Spinal cord (tissue), 10 donors: ENCODE data around the gene NPHP1. TPM values are rescaled to one million over a fixed set of nuclear protein-coding genes. Genes with fewer than 3 reads are reported as not detected.
A peak's percentile ranks its signal among the peaks of the same experiment; 100 is the strongest.
"Not testable (repeated sequence)": the region's sequence is repeated elsewhere in the genome, so short reads cannot be mapped to it uniquely, and the experiment has no call there.

Source experiments
- DNase-seq, 6 donors: peaks; one replicate each; pipeline versions ENCODE4 v3.0.0 to v3.0.0-alpha.2; 2013 to 2015; ENCODE audit warnings: low spot score in 6 of 6, low read depth in 4 of 6
- H3K27ac ChIP-seq: one replicate; pipeline ENCODE4 v1.5.1; 2013; ENCODE audit warnings: low read depth, low read length, control low read depth
- H3K27me3 ChIP-seq: one replicate; pipeline ENCODE4 v1.6.1; 2013; ENCODE audit warnings: low read length; ENCODE audit not compliant: control insufficient read depth, insufficient read depth
- H3K36me3 ChIP-seq: one replicate; pipeline ENCODE4 v1.6.1; 2013; ENCODE audit warnings: low read length; ENCODE audit not compliant: control insufficient read depth, insufficient read depth
- H3K4me1 ChIP-seq: one replicate; pipeline ENCODE4 v1.6.1; 2013; ENCODE audit warnings: low read length; ENCODE audit not compliant: control insufficient read depth, insufficient read depth
- H3K4me3 ChIP-seq: one replicate; pipeline ENCODE4 v1.5.1; 2013; ENCODE audit warnings: low read depth, low read length, control low read depth
- H3K9me3 ChIP-seq: one replicate; pipeline ENCODE4 v1.6.1; 2013; ENCODE audit warnings: low read length; ENCODE audit not compliant: control insufficient read depth, insufficient read depth
- WGBS: methylation state at CpG from one replicate; pipeline ENCODE4 v1.1.5; 2013; ENCODE audit warnings: missing lambda C conversion rate; ENCODE audit not compliant: insufficient coverage; 5-methylcytosine and 5-hydroxymethylcytosine counted together
- polyA plus RNA-seq, 2 donors: library from polyadenylated mRNA; unstranded; fragments of 120-200 nt; gene quantifications; one replicate each; pipeline ENCODE4 v1.2.1, GENCODE V29; 2013; ENCODE audit not compliant: insufficient read length in 2 of 2
- total RNA-seq, 2 donors: library from RNA; depleted of rRNA in 1 of 2; stranded (reverse); fragments of 120-200 nt in 1 of 2; fragments of >200 nt in 1 of 2; gene quantifications; one replicate each; pipeline versions ENCODE4 v1.2.3 to v1.2.4, GENCODE V29; 2013 to 2014
- donor health status: healthy.

The NPHP1 gene
- total and polyA plus RNA-seq, 4 donors = 6.8 to 16.8 (median 10.8) TPM

GRCh38 chr2:110157153-110157793, 47.5 kb downstream of the NPHP1 start:
- no peaks in the 10 kb centered on the region for H3K4me1 ChIP-seq
- peak; percentile 13 to 85 (median 33) for DNase-seq
- no peaks in the 10 kb centered on the region for H3K27me3 ChIP-seq
- H3K27ac ChIP-seq = no peak overlapping the region
- H3K4me3 ChIP-seq = no peak overlapping the region
- 63% methylated on average over 3 of the region's 4 CpGs for WGBS
- peaks cover 7% of the 10 kb centered on the region for H3K9me3 ChIP-seq
- no peaks in the 10 kb centered on the region for H3K36me3 ChIP-seq

- 100% methylated on average over 4 of the region's 4 CpGs for WGBS
- not testable (repeated sequence) for H3K4me1 ChIP-seq, H3K27ac ChIP-seq, DNase-seq, H3K4me3 ChIP-seq, H3K36me3 ChIP-seq, H3K27me3 ChIP-seq, H3K9me3 ChIP-seq
These were observed 50.0 kb downstream of the NPHP1 start for GRCh38 chr2:110154828-110155227.

GRCh38 chr2:110154188-110154587, 50.6 kb downstream of the NPHP1 start:
- H3K27ac ChIP-seq, DNase-seq, H3K9me3 ChIP-seq, H3K36me3 ChIP-seq, H3K4me1 ChIP-seq, H3K27me3 ChIP-seq, H3K4me3 ChIP-seq: not testable (repeated sequence)
- 100% methylated on average over 2 of the region's 2 CpGs for WGBS

GRCh38 chr2:110153416-110153815, 51.4 kb downstream of the NPHP1 start:
- Histone ChIP-seq H3K27me3 (no peaks in the 10 kb centered on the region), H3K4me1 (no peaks in the 10 kb centered on the region), H3K4me3 (no peak overlapping the region), H3K36me3 (no peaks in the 10 kb centered on the region), H3K27ac (no peak overlapping the region), H3K9me3 (peaks cover 7% of the 10 kb centered on the region)
- no peak for DNase-seq
- WGBS = no CpG with 5 or more reads among the region's 2 CpGs

GRCh38 chr2:110152943-110153342, 51.9 kb downstream of the NPHP1 start:
- WGBS = no CpG with 5 or more reads among the region's 3 CpGs
- no peak overlapping the region for H3K27ac ChIP-seq

GRCh38 chr2:110149330-110150220, 55.2 kb downstream of the NPHP1 start:
- Histone ChIP-seq H3K27me3 (no peaks in the 10 kb centered on the region), H3K9me3 (peaks cover 2% of the 10 kb centered on the region), H3K4me3 (no peak overlapping the region), H3K36me3 (no peaks in the 10 kb centered on the region), H3K27ac (no peak overlapping the region), H3K4me1 (no peaks in the 10 kb centered on the region)
- DNase-seq = no peak
- no CpG with 5 or more reads among the region's 6 CpGs for WGBS

More at GRCh38 chr2:110152943-110153342, 51.9 kb downstream of the NPHP1 start:
- no peak for DNase-seq
- Histone ChIP-seq H3K4me3 (no peak overlapping the region), H3K4me1 (no peaks in the 10 kb centered on the region), H3K27me3 (no peaks in the 10 kb centered on the region), H3K9me3 (peaks cover 7% of the 10 kb centered on the region), H3K36me3 (no peaks in the 10 kb centered on the region)

GRCh38 chr2:110146945-110147332, 57.9 kb downstream of the NPHP1 start:
- Histone ChIP-seq H3K27ac (no peak overlapping the region), H3K9me3 (no peaks in the 10 kb centered on the region), H3K27me3 (no peaks in the 10 kb centered on the region), H3K4me3 (no peak overlapping the region), H3K4me1 (no peaks in the 10 kb centered on the region), H3K36me3 (no peaks in the 10 kb centered on the region)
- no CpG with 5 or more reads among the region's 2 CpGs for WGBS
- no peak for DNase-seq

- Histone ChIP-seq H3K4me3 (no peak overlapping the region), H3K27me3 (no peaks in the 10 kb centered on the region), H3K36me3 (no peaks in the 10 kb centered on the region), H3K9me3 (no peaks in the 10 kb centered on the region), H3K4me1 (no peaks in the 10 kb centered on the region), H3K27ac (no peak overlapping the region)
- WGBS = no CpG with 5 or more reads among the region's 2 CpGs
- no peak for DNase-seq
These were observed 58.4 kb downstream of the NPHP1 start for GRCh38 chr2:110146183-110146944.

GRCh38 chr2:110143982-110144381, 60.8 kb downstream of the NPHP1 start:
- Histone ChIP-seq H3K4me1 (no peaks in the 10 kb centered on the region), H3K9me3 (no peaks in the 10 kb centered on the region), H3K36me3 (no peaks in the 10 kb centered on the region), H3K4me3 (no peak overlapping the region), H3K27ac (no peak overlapping the region), H3K27me3 (no peaks in the 10 kb centered on the region)
- peak in 1 of 6 donors; percentile 8 for DNase-seq
